ENCODE data around the gene MZB1.
"Not testable (repeated sequence)": the region's sequence is repeated elsewhere in the genome, so short reads cannot be mapped to it uniquely, and the experiment has no call there.

The MZB1 gene

DNA sequence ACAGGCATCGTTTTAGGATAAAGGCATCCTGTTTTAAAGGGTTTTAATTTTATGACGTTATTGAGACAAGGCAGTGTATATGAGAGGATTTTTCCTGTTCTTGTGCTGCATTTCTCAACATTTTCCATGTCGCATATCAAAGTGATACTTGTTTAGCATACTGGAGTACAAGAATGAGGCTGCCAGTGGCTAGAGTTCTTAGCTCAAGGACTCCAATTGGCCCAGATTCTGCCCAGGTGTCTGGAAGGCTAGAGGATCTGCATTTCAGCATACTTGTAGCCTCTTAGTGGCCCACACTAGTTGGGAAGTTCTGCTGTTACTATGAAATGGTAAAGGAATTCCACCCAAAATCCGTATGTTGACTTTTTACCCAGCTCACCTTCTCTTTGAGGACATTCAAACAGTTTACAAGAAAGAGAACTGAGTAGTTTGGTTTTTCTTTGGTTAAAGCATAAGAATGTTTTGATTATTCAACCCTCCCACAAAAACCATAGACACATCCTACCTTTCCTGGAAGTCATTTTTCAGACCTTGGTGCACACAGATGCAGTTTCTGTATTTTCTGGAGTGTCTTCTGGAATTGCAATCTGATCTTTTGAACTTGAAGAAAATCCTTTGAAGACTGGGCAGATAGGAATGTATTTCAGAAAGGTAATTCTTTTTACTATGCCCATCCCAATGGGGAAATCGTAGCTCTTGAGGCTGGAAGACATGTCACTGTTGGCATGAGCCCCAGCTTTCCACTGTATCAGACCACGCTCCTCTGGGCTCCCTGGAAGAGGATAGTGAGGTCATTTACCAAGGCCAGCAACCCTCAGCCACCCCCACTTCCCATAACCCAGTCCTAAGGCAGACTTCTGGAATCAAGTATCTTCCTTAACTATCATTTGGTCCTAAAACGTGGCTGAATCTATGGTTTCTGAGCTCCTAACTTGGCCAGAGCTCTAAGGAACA is 18.0 kb downstream of the MZB1 start:
- no peak for DNase-seq

DNA sequence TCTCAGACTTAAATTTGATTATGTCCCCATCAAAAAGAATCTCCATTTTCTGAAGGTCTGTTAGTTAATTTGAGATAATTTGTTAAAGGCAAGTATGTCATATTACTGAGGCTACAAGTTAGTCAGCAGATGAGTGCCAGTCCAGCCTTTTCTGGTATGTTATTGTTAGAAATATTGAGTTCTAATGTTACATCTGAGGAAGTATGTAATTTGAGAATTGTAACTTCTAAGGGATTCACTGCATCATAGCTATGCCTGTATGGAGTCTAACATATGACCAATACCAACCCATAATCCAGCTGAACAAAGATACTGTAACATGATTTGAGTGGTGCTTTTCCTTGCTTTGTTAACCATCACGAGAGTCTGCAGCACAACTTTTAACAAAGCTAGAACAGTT is 20.5 kb downstream of the MZB1 start:
- DNase-seq, result no peak

DNA sequence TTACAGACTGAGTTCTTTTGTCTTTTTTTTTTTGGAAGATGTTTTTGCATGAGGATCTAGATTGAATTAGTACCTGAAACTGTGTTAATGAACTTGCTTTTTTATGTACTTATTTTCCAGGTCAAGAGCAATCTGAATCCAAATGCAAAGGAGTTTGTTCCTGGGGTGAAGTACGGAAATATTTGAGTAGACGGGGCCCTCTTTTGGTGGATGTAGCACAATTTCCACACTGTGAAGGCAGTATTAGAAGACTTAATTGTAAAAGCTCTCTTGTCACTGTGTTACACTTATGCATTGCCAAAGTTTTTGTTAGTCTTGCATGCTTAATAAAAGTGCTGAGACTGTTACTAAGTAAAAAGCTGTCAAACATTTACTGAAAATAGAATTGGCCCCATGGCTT is 21.1 kb downstream of the MZB1 start:
- no peak for DNase-seq

DNA sequence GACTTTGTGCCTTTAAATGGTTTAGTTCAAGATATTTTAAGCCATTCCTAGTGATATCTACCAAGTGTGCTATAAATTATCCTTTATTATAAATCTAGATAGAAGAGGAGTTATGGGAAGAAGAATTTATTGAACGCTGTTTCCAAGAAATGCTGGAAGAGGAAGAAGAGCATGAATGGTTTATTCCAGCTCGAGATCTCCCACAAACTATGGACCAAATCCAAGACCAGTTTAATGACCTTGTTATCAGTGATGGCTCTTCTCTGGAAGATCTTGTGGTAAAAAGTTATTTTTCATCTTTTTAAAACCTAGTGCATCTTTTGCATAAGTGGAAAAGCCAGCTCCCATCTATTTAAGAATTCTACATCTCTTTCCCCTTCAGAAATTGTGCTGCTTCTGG is 25.2 kb downstream of the MZB1 start:
- DNase-seq, result no peak

DNA sequence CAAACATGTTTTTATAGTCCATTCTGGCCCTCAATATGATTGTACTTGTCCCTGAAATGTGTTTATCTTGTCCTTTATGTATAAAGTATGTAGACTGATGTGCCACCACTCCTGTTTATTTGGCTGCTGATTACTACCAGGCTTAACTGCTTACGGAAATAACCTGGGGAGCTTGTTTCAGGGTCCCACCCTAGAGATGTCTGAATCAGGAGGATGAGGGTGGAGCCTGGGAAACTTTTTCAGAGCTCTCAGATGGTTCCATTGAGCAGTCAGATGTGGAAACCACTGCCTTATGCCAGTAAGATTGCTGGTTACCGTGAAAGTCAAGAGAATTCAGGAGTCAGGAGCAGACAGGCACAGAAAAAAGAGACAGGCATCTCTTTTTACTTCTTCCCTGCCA is 25.8 kb downstream of the MZB1 start:
- no peak for DNase-seq

DNA sequence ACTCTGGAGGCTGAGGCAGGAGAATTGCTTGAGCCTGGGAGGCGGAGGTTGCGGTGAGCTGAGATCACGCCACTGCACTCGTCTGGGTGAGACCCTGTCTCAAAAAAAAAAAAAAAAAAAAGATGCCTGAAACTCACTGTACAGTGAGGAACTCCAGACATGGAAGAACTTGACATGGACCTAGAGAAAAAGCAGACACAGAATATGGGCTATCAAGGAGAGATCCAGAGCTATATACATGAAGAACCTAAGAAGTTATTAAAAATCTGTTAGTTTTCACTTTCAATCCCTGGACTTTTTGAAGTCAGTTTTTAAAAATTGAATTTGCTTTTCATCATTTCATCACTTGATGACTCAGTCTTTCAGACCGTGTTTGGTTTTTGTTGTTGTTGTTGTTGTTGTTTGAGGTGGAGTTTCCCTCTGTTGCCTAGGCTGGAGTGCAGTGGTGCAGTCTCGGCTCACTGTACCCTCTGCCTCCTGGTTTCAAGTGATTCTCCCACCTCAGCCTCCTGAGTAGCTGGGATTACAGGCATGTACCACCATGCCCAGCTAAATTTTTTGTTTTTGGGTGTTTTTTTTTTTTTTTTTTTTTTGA is 27.8 kb downstream of the MZB1 start:
- DNase-seq, result no peak

DNA sequence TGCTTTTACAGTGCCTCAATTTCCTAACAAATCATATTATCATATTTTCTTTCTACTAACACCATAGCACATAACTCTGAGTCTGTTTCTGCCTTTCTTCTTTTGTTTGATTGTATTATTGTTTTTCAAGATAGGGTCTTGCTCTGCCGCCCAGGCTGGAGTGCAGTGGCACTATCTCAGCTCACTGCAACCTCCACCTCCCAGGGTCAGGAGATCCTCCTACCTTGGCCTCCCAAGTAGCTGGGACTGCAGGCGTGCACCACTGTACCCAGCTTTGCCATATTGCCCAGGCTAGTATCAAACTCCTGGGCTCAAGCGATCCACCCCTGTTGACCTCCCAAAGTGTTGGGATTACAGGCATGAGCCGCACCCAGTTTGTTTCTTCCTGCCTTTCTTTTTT is 29.3 kb downstream of the MZB1 start:
- DNase-seq, result no peak

DNA sequence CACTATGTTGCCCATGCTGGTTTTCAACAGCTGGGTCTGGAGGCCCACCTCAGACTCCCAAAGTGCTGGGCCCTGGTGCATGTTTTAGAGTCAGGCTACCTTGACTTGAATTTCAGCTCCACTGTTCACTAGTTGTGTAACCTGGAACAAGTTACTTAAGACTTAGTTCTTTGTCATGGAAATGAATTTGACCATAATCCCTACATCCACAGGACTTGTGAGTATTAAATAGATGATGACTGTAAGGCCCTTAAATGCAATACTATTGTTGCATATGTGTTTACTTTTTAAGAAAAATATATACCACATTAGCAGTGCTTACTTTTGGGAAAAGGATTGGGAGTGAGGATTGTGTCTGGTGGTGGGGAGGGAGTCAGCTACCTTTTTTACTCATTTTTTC is 31.6 kb downstream of the MZB1 start:
- DNase-seq, result no peak

DNA sequence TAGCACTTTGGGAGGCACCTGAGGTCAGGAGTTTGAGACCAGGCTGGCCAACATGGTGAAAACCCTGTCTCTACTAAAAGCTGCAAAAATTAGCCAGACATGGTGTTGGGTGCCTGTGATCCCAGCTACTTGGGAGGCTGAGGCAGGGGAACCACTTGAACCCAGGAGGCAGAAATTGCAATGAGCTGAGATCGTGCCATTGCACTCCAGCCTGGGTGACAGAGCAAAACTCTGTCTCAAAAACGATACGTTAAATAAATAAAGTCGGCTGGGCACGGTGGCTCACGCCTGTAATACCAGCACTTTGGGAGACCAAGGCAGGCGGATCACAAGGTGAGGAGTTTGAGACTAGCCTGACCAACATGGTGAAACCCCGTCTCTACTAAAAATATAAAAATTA is 33.8 kb downstream of the MZB1 start:
- DNase-seq, result not testable (repeated sequence)

DNA sequence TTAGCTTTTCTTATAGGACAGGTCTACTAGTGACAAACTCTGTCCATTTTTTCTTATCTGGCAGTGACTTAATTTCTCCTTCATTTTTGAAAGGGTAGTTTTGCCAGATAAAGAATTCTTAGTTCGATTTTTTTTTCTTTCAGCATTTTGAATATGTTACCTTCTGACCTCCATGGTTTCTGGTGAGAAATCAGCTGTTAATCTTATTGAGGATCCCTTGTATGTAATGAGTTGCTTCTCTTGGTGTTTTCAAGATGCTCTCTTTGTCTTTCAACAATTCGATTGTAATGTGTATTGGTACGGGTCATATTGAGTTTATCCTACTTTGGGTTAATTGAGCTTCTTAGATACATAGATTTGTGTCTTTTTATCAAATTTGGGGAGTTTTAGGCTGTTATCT is 35.5 kb downstream of the MZB1 start:
- DNase-seq, result no peak

DNA sequence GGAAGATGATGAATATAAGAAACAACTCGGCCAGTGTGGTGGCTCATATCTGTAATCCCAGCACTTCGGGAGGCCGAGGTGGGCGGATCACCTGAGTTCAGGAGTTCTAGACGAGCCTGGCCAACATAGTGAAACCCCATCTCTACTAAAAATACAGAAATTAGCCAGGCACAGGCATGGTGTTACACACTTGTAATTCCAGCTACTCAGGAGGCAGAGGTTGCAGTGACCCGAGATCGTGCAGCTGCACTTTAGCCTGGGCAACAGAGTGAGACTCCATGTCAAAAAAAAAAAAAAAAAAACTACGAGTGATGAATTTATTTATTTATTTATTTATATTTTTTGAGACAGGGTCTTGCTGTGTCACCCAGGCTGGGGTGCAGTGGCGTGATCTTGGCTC is 41.9 kb downstream of the MZB1 start:
- DNase-seq, result not testable (repeated sequence)

DNA sequence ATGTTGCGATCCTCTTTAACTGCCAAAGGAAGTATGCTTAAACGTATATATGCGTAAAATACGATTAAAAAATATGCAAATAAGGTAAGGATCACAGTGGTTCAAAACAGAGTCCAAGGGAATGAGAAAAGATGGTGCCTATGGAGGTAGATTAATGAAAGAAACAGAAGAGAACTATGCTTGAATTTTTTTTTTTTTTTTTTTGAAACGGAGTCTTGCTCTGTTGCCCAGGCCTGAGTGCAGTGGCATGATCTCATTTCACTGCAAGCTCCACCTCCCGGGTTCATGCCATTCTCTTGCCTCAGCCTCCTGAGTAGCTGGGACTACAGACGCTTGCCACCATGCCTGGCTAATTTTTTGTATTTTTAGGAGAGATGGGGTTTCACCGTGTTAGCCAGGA is 44.3 kb downstream of the MZB1 start:
- DNase-seq, result not testable (repeated sequence)

DNA sequence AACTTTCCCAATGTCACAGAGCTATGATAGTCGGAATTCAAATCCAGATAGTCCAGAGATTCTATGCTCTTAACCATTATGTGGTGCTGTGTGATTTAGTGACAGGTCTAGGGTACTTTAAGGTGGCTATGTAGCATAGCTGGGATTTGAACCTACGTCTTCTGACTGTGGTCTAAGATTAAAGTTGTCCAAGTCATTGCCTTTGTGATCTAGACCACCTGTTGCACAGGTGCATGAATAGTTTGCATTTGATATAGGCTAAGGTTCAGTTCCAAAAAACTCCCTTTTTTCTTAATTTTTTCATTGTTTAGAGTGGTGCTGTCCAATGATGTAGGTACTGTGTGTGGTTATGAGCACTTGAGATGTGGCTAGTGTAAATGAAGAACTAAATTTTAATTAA is 45.5 kb downstream of the MZB1 start:
- DNase-seq, result no peak

DNA sequence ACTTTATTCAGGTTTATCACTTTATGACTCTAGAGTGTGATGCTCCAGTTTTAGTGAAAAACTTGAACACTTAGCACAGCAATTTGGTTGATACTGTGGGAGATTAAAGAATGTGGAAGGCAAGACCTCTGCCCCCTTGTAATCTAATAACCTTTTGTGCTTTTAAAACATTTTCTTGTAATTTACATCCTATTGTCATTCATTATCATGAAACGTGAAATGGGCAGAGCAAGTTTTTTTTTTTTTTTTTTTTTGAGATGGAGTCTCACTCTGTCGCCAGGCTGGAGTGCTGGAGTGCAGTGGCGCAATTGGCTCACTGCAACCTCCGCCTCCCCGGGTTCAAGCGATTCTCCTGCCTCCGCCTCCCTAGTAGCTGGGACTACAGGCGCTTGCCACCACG is 46.2 kb downstream of the MZB1 start:
- no peak for DNase-seq

DNA sequence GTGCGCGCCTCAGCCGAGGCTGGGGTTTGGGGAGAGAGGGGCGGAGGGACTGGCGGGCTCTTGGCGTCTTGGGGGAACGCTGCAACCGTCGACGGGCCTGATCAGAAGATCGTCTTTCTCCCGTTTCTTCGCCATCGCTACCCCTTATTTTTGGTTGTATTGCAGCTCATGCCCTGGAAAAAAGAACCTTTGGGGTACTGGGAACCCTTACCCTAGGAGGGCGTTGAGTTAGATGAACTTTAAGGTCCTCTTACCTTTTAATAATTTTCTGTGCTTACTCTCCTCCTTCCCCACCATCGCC is 47.3 kb downstream of the MZB1 start:
- DNase-seq, result no peak

DNA sequence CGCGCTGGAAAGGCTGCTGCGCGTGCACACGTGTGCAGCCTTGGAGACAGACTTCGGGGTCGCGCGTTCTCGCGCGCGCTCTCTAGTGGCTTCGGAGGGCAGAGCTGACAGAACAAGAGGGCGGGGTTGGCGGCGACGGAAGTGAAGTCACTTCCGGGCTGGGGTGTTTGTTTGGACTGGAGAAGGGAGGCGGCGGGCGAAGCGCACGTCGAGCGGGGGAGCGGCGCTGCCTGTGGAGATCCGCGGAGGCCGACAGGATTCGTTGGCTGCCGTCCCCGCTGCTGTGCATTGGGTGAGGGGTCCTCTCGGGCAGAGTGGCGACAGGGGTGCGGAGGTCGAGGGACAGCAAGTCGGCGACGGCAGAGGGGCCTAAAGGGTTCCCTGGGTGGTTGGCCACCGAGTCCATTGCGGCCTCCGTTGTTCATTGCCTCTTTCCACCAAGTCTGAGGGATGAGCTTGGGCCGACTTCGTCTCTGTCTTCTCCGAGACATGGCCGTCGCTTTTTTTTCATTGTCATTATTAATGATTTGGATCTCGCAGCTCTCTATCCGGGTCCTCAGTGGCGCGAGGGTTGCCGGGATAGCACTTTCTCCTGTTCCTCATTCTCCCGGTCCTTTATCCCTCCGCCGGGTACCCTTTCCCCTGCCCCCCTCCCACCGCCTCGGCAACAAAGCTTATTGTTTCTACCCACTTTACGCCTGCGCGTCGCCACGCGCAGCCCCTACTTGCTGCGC is 47.9 kb downstream of the MZB1 start, which contains the start of gene PAIP2:
TSS of gene PAIP2 (plus strand) at position 166 of the 734 bp plus-strand sequence. CDS start 21,931 bp downstream, outside the sequence.
- DNase-seq, result peak; percentile 90 to 96 (median 93)

DNA sequence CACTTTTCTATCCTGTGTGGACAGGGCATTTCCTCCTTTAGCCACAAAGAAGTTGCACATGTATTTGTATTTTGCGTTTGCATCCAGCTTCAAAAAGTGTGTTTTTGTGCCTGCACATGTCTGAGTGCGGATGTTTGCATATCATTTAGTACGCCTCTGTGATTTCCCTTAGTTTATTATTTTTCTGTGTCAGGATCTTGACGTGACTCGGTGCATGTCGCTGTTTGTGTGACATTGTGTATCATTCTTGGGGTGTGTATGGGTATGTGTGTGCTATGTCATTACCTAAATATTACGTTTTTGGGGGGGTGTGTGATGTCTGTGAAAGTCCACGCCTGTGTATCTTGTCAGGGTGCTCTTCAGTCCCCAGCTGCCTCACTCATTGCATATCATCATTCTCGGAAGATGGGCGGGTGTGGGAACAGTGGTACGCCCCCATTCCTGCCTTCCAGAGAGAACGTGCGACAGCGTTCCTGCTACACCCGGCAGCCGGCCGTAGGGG is 48.5 kb downstream of the MZB1 start:
- DNase-seq, result no peak

DNA sequence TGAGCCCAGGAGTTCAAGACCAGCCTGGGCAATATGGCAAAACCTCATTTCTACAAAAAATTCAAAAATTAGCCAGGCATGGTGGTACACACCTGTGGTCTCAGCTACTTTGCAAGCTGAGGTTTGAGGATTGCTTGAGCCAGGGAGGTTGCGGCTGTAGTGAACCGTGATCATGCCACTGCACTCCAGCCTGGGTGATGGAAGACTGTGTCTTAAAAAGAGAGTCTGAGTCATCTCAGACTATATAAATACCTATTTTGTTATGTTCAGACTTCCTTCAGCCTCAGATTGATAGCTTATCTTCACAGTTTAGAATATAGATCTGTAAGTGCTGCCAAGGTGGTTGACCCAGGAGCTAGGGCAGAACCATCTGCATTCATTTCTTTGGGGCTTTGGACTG is 49.7 kb downstream of the MZB1 start:
- DNase-seq, result no peak
